ENCODE data around the gene C2orf15. TPM values are rescaled to one million over a fixed set of nuclear protein-coding genes. Genes with fewer than 3 reads are reported as not detected.

Gene C2orf15
- total and polyA plus RNA-seq, 2 donors (not counting 1 experiment from before 2014, with no cell fraction given), result 1.0 to 1.1 TPM

- H3K27me3 Mint-ChIP-seq, result no peaks in the 10 kb centered on the region
- Histone ChIP-seq H4K20me1 (ENCODE audit: control insufficient read depth, insufficient read depth, low read length, poor library complexity, severe bottlenecking) (no peaks in the 10 kb centered on the region), H2AFZ (ENCODE audit: insufficient read depth, low read depth, low read length, poor library complexity, severe bottlenecking) (no peak overlapping the region), H3K36me3 (replicated peaks in 1 of 2; ENCODE audit: control extremely low read depth in 1 of 2, control insufficient read depth in 1 of 2, extremely low read depth in 1 of 2, insufficient read depth in 2 of 2, low read length in 1 of 2) (no peaks in the 10 kb centered on the region), H3K4me2 (replicated peaks; ENCODE audit: low read depth, low read length, poor library complexity, severe bottlenecking) (no peak overlapping the region), H3K4me1 (ENCODE audit: control insufficient read depth in 2 of 2, insufficient read depth in 2 of 2, low read length in 2 of 2) (peaks cover 8 to 13% of the 10 kb centered on the region in 2 donors), H3K79me2 (ENCODE audit: control insufficient read depth, insufficient read depth, low read length) (peaks cover 5% of the 10 kb centered on the region), H3K9me3 (ENCODE audit: control extremely low read depth in 1 of 3, control insufficient read depth in 2 of 3, insufficient read depth in 1 of 3, low read length in 2 of 3) (no peaks in the 10 kb centered on the region), H3K27me3 (replicated peaks in 1 of 4; ENCODE audit: control extremely low read depth in 1 of 4, control insufficient read depth in 3 of 4, insufficient read depth in 4 of 4, low read length in 3 of 4) (no peaks in the 10 kb centered on the region), H3K4me3 (ENCODE audit: control extremely low read depth in 1 of 5, extremely low read depth in 1 of 5, insufficient read depth in 1 of 5, low read depth in 2 of 5, low read length in 4 of 5) (no peak overlapping the region), H3K9ac (ENCODE audit: low read length) (no peak overlapping the region), H3K27ac (ENCODE audit: low read length in 2 of 2) (no peak overlapping the region)
- H3K4me3 Mint-ChIP-seq, result no peak overlapping the region
- intact Hi-C loops (cut with micrococcal nuclease), result loop anchor here (10.0 kb wide), 1 partner anchor 1094 kb away; no protein-coding TSS in a partner anchor
- ChIA-PET CTCF (no interaction called here), POLR2A (no interaction called here)
- no CpG with 5 or more reads among the region's 1 CpG for WGBS (ENCODE audit: insufficient coverage)
- ATAC-seq (ENCODE audit: low read depth) (no peak), DNase-seq (no peak)
- H3K4me1 Mint-ChIP-seq, result peaks cover 16% of the 10 kb centered on the region
- H3K9me3 Mint-ChIP-seq (ENCODE audit: insufficient read depth), result no peaks in the 10 kb centered on the region
- no peak for TF ChIP-seq CTCF (IDR thresholded peaks at IDR 0.05)
- no peak for TF ChIP-seq EZH2 (IDR thresholded peaks at IDR 0.05; ENCODE audit: borderline replicate concordance, insufficient read depth, low read depth, low read length, poor library complexity, severe bottlenecking)
- no peak overlapping the region for H3K27ac Mint-ChIP-seq
Measured at GRCh38 chr2:99150706-99151105, 9.2 kb downstream of the C2orf15 start.

- TF ChIP-seq EZH2 (IDR thresholded peaks at IDR 0.05; ENCODE audit: borderline replicate concordance, insufficient read depth, low read depth, low read length, poor library complexity, severe bottlenecking), result no peak
- no peaks in the 10 kb centered on the region for H3K9me3 Mint-ChIP-seq (ENCODE audit: insufficient read depth)
- ATAC-seq (ENCODE audit: low read depth) (no peak), DNase-seq (no peak)
- no peak overlapping the region for H2AFZ ChIP-seq (ENCODE audit: insufficient read depth, low read depth, low read length, poor library complexity, severe bottlenecking)
- ChIA-PET POLR2A (no interaction called here), CTCF (no interaction called here)
- H3K9me3 ChIP-seq (ENCODE audit: control extremely low read depth in 1 of 3, control insufficient read depth in 2 of 3, insufficient read depth in 1 of 3, low read length in 2 of 3), result no peaks in the 10 kb centered on the region
- H3K4me1 Mint-ChIP-seq, result peaks cover 31% of the 10 kb centered on the region
- peaks cover 0 to 1% of the 10 kb centered on the region in 2 experiments for H3K36me3 ChIP-seq (replicated peaks in 1 of 2; ENCODE audit: control extremely low read depth in 1 of 2, control insufficient read depth in 1 of 2, extremely low read depth in 1 of 2, insufficient read depth in 2 of 2, low read length in 1 of 2)
- H3K27me3 Mint-ChIP-seq, result no peaks in the 10 kb centered on the region
- H3K4me3 ChIP-seq (ENCODE audit: control extremely low read depth in 1 of 5, extremely low read depth in 1 of 5, insufficient read depth in 1 of 5, low read depth in 2 of 5, low read length in 4 of 5), result no peak overlapping the region
- peaks cover 15% of the 10 kb centered on the region for H3K79me2 ChIP-seq (ENCODE audit: control insufficient read depth, insufficient read depth, low read length)
- intact Hi-C loops (cut with micrococcal nuclease), result loop anchor here (10.0 kb wide), 1 partner anchor 1092 kb away; no protein-coding TSS in a partner anchor
- H4K20me1 ChIP-seq (ENCODE audit: control insufficient read depth, insufficient read depth, low read length, poor library complexity, severe bottlenecking), result no peaks in the 10 kb centered on the region
- no peak overlapping the region for H3K4me3 Mint-ChIP-seq
- no peaks in the 10 kb centered on the region for H3K27me3 ChIP-seq (replicated peaks in 1 of 4; ENCODE audit: control extremely low read depth in 1 of 4, control insufficient read depth in 3 of 4, insufficient read depth in 4 of 4, low read length in 3 of 4)
- H3K27ac ChIP-seq (ENCODE audit: low read length in 2 of 2), result no peak overlapping the region
- H3K9ac ChIP-seq (ENCODE audit: low read length), result no peak overlapping the region
- H3K27ac Mint-ChIP-seq, result no peak overlapping the region
- 96% methylated on average over 4 of the region's 7 CpGs for WGBS (ENCODE audit: insufficient coverage)
- no peak overlapping the region for H3K4me2 ChIP-seq (replicated peaks; ENCODE audit: low read depth, low read length, poor library complexity, severe bottlenecking)
- peaks cover 25 to 29% of the 10 kb centered on the region in 2 donors for H3K4me1 ChIP-seq (ENCODE audit: control insufficient read depth in 2 of 2, insufficient read depth in 2 of 2, low read length in 2 of 2)
Measured at GRCh38 chr2:99152199-99152895, 10.8 kb downstream of the C2orf15 start.

All from B cell (primary cell).